ENCODE results near the gene NFASC.

The NFASC gene

GRCh38 chr1:204928671-204929486, 58.2 kb downstream of the NFASC start:
- DNase-seq (ENCODE audit: low read depth): no peak

GRCh38 chr1:204929487-204930154, 59.0 kb downstream of the NFASC start:
- DNase-seq (ENCODE audit: low read depth): no peak

GRCh38 chr1:204930155-204930523, 59.5 kb downstream of the NFASC start:
- no peak for DNase-seq (ENCODE audit: low read depth)

- DNase-seq (ENCODE audit: low read depth): no peak
Measured at GRCh38 chr1:204931313-204931712, 60.7 kb downstream of the NFASC start.

DNA sequence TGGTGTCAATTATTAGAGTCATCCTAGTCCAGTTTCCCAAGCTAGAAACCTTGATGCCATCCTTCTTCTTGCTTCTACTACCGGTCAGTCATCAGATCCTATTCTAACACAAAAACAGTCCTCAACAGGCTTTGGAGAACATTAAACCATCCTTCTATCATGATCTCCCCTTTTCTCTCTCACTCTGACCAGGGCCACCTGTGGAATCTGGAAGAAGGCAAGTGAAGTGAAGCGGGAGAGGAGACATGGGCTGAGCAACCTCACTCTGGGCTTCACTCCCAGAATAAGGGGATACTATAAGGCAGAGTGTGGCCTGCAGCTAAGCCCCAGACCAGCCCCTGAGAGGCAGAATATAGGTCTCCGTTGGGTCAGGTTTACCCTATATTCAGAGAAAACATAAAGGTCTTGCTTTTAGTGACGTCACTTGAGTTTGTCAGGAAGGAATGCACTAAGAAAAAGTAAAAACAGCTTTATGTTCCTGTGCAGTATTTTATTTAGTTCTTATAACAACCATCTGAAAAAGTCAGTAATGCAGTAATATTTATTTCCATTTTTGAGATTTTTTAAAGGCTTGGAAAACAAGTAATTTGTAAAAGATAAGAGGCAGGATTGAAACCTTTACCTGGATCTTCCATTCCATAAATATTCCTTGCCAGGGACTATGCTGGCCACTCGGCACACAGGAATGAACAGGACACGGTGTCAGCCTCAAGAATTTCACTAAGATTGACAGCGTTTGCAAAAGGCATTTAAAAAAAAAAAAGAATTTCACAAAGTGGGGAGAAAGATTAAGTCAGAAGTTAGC, 61.3 kb downstream of the NFASC start:
- DNase-seq (ENCODE audit: low read depth): no peak

GRCh38 chr1:204932573-204932909, 61.9 kb downstream of the NFASC start:
- no peak for DNase-seq (ENCODE audit: low read depth)

DNA sequence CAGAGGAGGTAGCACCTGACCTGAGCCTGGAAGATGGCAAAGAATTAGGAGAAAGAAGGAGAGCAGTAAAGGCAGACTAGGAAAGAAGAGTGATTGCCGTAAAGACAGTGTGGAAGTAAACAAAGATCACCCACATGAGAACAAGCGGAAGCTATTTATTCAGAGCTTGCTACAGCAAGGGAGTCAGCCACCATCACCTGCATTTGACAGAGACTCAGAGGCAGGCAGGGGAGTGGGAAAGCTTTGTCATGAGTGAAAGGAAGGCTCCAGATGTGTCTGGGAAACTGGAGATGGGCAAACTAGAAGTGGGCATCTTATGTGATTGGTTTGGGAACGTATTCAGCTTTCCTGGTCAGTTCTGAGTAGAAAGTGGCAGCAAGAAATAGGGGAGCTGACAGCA, 64.5 kb downstream of the NFASC start:
- no peak for DNase-seq (ENCODE audit: low read depth)

DNA sequence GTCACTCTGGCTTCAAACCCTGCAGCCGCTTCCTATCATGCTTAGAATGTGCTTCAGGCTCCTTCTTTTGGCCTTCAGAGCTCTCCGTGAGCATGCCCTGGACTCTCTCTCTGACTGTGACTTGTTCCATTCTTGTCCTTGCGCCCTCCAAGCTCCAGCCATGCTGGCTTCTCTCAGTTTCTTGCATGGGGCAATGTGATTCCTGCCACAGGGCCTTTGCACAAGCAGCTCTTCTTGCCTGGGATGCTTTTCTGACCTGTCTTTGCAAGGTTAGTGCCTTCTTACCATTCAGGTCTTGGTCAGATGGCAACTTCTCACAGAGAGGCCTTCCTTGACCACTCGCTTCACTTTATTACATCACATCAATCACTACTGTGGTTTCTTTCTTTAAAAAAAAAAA, 66.1 kb downstream of the NFASC start:
- DNase-seq (ENCODE audit: low read depth): no peak

DNA sequence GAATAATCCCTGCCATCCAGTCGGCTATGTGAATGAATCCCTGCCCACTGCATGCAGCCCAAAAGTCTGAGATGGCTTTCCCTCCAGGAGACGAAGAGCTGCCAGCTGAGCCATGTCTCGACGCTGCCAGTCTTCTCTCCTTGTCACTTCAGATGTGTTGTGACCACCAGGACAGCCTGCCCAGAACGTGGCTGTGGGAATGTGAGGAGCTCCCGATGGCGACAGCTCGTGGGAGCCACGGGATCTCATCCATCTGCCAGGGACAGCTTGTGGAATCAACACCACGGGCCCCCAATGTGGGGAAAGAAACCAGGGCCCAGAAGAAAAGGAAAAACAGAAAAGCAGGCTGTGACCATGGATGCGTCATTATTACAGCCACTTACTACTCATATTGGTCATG, 67.2 kb downstream of the NFASC start:
- no peak for DNase-seq (ENCODE audit: low read depth)

GRCh38 chr1:204940591-204940990, 69.9 kb downstream of the NFASC start:
- DNase-seq (ENCODE audit: low read depth): no peak

DNA sequence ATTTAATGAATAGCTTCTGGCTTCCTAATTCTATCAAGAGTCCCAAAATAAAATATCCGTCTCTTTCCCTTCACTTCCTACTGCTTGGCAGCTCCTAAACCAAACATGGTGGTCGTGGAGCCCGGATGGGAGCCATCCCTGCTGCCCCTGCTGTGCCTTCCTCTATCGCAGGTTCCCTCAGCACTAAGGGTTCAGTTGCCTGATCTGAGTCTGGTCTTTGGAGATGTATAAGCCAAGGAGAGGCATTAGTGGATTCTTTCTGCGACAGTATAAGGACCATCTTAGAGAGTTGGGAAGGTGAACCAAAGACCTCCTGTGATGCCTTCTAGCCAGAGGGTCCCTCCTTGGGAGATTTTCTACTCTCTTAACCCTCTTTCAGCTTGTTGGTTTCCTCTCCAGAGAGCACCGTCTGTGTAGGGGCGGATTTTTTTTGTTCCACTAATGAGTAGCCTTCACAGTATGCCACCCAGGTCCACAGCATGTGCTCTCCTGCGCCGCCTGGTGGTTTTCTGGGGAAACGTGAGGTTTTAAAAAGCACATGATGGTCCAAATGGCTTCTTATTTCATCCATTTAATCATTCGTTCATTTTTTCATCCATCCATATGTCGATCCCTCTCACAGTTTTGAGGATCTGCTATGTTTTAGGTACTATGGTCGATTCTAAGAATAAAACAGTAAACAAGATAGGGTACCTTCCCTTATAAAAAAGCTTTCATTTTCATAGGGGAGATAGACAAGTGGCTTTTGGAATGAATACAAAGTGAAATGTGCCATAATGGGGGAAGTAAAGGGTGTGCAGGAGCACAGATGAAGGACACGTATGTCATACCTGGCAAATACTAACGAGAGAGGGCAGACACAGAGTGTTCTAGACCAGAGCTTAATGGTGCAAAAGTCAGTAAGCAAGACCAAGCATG, 71.0 kb downstream of the NFASC start:
- no peak for DNase-seq (ENCODE audit: low read depth)

GRCh38 chr1:204943495-204943894, 72.8 kb downstream of the NFASC start:
- DNase-seq (ENCODE audit: low read depth): no peak

DNA sequence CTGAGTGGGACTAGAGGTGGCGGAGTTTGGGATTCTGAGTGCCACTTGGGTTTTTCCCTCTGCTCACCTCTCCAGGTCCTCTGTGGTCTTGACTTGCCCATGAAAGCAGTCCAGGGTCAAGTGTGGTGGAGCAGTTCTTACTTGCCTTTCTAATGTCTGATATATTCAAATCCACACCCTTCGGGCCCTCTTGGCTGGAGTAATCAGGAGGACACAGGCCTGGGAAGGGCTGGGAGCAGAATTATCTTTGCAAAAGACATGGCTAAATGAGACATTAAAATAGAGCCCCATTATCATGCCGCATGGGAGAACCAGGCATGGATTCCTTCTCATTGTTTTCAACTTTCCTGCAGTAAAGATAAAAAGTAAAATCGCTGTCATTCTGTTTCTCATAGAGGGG, 74.0 kb downstream of the NFASC start:
- no peak for DNase-seq (ENCODE audit: low read depth)

DNA sequence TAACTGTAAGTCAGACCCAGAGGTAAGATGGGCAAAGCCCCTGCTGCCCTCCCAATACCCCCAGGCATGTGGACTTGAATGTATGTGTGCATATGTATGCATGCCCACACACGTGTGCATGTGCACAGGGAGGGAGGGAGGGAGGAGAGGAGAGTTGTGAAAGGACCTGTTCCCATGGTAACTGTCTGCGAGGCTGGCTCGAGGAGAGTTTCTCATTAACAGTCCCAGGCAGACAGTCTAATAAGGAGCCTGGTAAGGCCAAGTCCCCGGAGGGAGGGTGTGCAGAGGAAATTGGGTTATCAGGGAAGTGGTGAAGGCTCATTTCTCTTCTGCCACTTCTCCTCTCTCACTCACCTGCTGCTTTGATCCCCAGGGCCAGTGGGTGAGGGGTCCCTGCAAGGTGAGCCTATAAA, 74.9 kb downstream of the NFASC start:
- no peak for DNase-seq (ENCODE audit: low read depth)

DNA sequence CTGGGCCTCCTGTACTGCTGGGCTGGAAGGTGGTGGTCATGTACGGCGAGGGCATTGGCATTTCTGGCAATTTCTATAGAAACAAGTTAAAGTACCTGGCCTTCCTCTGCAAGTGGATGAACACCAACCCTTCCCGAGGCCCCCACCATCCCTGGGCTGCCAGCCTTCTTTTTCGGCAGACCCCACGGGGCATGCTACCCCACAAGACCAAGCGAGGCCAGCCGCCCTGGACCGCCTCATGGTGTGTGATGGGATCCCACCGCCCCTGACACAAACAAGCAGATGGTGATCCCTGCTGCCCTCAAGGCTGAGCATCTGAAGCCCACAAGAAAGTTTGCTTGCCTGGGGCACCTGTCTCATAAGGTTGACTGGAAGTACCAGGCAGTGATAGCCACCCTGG, 76.0 kb downstream of the NFASC start:
- no peak for DNase-seq (ENCODE audit: low read depth)

- no peak for DNase-seq (ENCODE audit: low read depth)
Measured at GRCh38 chr1:204947338-204947737, 76.7 kb downstream of the NFASC start.

DNA sequence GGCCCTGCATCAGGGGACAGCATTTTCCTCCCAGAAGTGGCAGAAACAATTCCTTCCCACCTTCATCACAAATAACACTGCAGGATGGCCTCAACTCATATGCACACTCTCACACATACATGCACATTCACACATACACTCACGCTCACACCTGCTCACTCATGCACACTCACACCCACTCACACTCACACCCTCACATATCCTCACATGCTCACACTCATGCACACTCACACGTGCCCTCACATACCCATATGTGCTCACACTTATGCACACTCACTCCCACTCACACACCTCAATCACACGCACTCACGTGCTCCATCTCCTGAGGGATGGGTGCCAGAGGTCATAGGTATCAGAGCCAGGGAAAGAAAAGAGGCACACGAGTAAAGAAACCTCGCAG, 77.1 kb downstream of the NFASC start:
- DNase-seq (ENCODE audit: low read depth): no peak

DNA sequence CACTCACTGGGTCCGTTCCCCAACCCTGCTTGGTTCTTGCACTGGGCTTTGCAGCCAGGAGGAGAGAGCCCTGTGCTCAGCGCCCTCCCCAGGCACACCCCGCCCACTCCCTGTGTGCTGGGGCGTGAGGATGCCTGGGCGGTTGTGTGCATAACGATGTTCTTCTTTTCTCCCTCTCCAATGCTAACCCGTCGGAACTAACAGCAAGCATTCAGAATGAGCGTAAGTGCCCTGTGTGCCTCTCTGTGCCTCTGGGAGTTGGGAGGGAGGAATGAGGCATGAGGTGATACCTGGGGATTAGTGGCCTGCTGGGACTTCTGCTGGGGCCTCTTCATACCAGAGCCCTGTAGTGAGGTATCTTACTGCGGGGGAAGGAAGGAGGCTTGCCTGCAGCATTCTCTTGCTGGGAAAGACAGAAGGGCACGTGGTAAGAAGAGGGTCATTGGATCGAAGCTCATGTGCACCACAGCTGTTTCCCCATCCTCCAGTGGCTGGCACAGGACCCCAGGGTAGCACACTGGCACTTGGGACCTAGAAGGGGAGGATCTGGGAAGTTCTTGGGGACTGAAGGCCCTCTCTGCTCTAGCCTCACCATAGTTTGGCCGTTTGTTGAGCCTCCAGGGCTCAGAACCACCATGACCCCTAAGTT, 79.8 kb downstream of the NFASC start:
- no peak for DNase-seq (ENCODE audit: low read depth)

DNA sequence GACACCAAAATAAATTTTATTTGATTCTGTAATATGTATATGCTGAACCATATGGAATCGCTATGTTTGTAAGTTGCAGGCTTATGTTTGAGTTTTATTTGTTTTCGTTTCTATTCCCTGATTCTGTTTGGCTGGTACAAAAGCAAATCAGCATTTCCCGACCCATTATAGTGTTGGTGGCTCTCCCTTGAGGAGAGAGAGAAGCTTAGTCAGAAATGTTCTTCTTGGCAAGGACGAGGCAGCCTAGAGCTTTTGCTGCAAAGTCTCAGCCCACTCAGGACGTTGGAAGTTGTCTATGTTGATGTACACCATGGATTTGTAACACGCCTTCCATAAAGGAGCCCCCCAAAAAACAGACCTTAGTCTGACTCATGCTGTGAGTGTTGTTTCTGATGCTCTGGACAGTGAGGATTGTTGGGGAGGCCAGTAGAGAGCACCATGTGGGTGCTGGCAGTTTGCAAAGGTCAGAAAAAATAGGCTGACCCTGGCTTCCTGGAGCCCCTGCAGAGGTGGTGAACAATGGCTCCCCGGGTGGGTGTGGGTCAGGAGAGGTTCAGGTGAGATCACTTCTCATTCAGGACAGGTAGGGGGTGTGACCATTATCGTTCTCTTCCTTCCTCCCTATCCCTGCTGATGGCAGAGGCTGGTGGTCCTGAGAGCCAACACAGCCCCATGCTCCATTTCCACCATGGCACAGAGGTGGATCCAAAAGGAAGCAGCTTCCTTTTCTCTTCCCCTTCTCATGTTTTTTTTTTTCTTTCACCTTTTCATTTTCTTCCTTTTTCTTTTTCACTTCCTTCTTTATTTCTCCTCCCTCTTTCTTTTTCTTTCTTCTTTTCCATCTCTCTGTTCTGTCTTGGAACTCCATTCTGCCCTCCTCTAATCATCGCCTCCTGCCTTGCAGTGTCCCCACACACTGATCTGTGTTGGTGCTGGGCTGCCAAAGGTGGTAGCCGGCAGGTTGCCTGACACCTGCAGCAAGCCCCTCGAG, 88.0 kb downstream of the NFASC start:
- DNase-seq (ENCODE audit: low read depth): no peak

DNA sequence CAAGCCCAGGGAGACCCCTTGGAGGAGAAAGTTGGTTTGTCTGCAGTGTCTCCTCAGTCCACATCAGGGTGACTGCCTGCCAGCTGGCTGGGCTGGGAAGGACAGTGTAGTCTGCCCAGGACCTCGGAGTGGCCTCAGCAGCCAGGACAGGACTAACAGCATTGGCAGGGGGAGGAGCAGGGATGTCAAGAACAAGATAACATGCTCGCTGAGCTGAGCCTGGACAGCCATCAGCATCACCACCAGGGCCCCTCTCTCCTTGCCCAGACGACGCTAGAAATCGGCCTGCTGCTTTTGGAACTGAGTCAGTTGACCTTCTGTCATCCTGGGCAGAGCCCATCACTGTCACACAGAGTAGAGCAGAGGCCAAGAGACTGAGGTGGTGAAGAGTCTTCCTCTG, 88.7 kb downstream of the NFASC start:
- no peak for DNase-seq (ENCODE audit: low read depth)
